Gastrocnemius medialis (tissue), 4 donors: ENCODE data around the gene POLR1H. TPM values are rescaled to one million over a fixed set of nuclear protein-coding genes. Genes with fewer than 3 reads are reported as not detected.

Source experiments
- ATAC-seq, 2 donors: fragments of 150-250 bp; one replicate each; pipeline ENCODE4 v1.9.1; 2016
- DNase-seq, 2 donors: peaks; one replicate each; pipeline ENCODE4 v3.0.0-alpha.2; 2019
- H3K27ac ChIP-seq, 4 donors: fragments of 200-600 bp; sonication (generic); 1 replicate in 1 of 4; 2 replicates in 3 of 4; pipeline ENCODE4 v1.5.1; 2016 to 2018; ENCODE audit warnings: mild to moderate bottlenecking in 2 of 4, moderate library complexity in 1 of 4
- H3K27me3 ChIP-seq, 3 donors: fragments of 200-600 bp; sonication (generic) in 2 of 3; 1 replicate in 1 of 3; 2 replicates in 2 of 3; pipeline versions ENCODE4 v1.5.1 to v1.6.0; 2016 to 2019; ENCODE audit warnings: mild to moderate bottlenecking in 1 of 3, moderate library complexity in 1 of 3
- H3K36me3 ChIP-seq, 2 donors: fragments of 200-600 bp; sonication (generic) in 1 of 2; one replicate each; pipeline ENCODE4 v1.5.1; 2017 to 2018
- H3K4me1 ChIP-seq, 2 donors: fragments of 200-600 bp; sonication (generic) in 1 of 2; one replicate each; pipeline ENCODE4 v1.5.1; 2016 to 2017; ENCODE audit warnings: mild to moderate bottlenecking in 2 of 2
- H3K4me3 ChIP-seq, 4 donors: fragments of 200-600 bp; sonication (generic) in 3 of 4; 1 replicate in 1 of 4; 2 replicates in 3 of 4; pipeline ENCODE4 v1.5.1; 2016 to 2019; ENCODE audit warnings: mild to moderate bottlenecking in 2 of 4
- H3K9me3 ChIP-seq, 3 donors: fragments of 200-600 bp; sonication (generic) in 2 of 3; 1 replicate in 1 of 3; 2 replicates in 2 of 3; pipeline ENCODE4 v1.5.1; 2016 to 2019
- POLR2A ChIP-seq, 2 donors: fragments of 450-650 bp; IDR thresholded peaks; one replicate each; pipeline ENCODE4 v1.6.1; 2017; ENCODE audit warnings: antibody characterized with exemption in 2 of 2, mild to moderate bottlenecking in 2 of 2, moderate library complexity in 2 of 2
- in situ Hi-C, 4 donors: fragments of 200-750 bp; cut with MboI; loops; one replicate each; pipeline versions ENCODE4 v1.15.0 to v1.8.0; 2017; ENCODE audit warnings: low sequenced_read_pairs in 4 of 4
- intact Hi-C: fragments of 100-400 bp; cut with DNase I; formaldehyde crosslinking; loops from one replicate; pipeline ENCODE4 v1.15.1; 2023; ENCODE audit warnings: low total_unique reads
- total RNA-seq, 4 donors: library from RNA; depleted of rRNA; stranded (reverse); fragments of >200 nt; gene quantifications; one replicate each; pipeline versions ENCODE4 v1.1.0 to v1.2.3, GENCODE V29; 2016
- TF ChIP-seq, protein P1 (sequence below), 5 experiments: fragments of 450-650 bp in 3 of 5; fragments of 200-600 bp in 2 of 5; sonication (generic) in 2 of 5; IDR thresholded peaks in 4 of 5; conservative IDR thresholded peaks in 1 of 5; 1 replicate in 4 of 5; 2 replicates in 1 of 5; pipeline ENCODE4 v1.5.1; 2016 to 2019; ENCODE audit warnings: antibody characterized with exemption in 5 of 5, mild to moderate bottlenecking in 3 of 5, moderate library complexity in 3 of 5

POLR1H gene
- total RNA-seq, 4 donors from 2014 or later, result 23.8 to 41.6 (median 27.9) TPM

DNA sequence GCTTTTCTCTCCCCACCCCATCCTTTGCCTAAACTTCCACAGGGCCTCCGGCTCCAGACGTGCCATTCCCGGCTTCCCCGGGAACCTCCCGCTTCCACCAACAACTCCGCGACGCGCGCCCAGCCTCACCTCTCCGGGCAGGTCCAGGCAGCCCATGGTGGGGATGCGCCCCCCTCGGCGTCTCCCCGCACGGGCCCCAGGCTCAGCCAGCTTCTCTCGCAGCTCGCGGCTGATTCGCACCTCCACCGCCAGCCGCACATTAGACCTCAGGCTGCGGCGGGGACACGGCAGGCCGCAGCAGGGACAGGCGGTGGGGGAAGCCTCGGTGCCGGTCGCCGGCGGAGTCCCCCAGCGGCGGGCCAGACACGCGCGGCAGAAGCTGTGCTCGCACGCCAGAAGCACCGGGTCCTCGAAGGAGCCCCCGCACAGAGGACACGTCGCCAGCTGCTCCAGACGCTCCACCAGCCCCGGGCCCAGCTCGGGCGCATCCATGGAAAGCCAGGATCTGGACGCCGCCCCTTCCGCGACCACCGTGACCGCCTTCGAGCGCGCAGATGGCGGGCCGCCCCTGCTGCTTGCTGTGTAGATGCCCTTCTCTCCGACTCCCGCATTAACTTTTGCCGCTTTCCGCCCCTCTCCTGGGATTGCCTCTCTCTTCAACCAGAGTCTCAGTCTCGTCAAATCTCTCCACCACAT lies 14.2 kb downstream of the POLR1H start, which contains the start of gene RNF39:
Gene RNF39 (minus strand): TSS at position 676 of the 696 bp plus-strand sequence. CDS start 184 bp downstream, at position 492.
- Histone ChIP-seq H3K27ac (no peak within 1 kb of the TSS), H3K27me3 (peaks cover 50 to 76% (median 68%) of the 10 kb centered on the region in 3 donors), H3K36me3 (peaks cover 0 to under 1% of the 10 kb centered on the region in 2 donors), H3K9me3 (no peaks in the 10 kb centered on the region), H3K4me3 (peak within 1 kb of the TSS in 2 of 4 donors; percentile 13), H3K4me1 (peaks cover 7 to 13% of the 10 kb centered on the region in 2 donors)
- DNase-seq, result no peak
- intact Hi-C loops, result no loop called here
- TF ChIP-seq, protein P1, sequence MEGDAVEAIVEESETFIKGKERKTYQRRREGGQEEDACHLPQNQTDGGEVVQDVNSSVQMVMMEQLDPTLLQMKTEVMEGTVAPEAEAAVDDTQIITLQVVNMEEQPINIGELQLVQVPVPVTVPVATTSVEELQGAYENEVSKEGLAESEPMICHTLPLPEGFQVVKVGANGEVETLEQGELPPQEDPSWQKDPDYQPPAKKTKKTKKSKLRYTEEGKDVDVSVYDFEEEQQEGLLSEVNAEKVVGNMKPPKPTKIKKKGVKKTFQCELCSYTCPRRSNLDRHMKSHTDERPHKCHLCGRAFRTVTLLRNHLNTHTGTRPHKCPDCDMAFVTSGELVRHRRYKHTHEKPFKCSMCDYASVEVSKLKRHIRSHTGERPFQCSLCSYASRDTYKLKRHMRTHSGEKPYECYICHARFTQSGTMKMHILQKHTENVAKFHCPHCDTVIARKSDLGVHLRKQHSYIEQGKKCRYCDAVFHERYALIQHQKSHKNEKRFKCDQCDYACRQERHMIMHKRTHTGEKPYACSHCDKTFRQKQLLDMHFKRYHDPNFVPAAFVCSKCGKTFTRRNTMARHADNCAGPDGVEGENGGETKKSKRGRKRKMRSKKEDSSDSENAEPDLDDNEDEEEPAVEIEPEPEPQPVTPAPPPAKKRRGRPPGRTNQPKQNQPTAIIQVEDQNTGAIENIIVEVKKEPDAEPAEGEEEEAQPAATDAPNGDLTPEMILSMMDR (IDR thresholded peaks at IDR 0.05 in 4 of 5, conservative IDR thresholded peaks at IDR 0.05 in 1 of 5), result no peak
- no peak for TF ChIP-seq POLR2A (IDR thresholded peaks at IDR 0.05)
- ATAC-seq, result no peak
- in situ Hi-C loops, result no loop called here

DNA sequence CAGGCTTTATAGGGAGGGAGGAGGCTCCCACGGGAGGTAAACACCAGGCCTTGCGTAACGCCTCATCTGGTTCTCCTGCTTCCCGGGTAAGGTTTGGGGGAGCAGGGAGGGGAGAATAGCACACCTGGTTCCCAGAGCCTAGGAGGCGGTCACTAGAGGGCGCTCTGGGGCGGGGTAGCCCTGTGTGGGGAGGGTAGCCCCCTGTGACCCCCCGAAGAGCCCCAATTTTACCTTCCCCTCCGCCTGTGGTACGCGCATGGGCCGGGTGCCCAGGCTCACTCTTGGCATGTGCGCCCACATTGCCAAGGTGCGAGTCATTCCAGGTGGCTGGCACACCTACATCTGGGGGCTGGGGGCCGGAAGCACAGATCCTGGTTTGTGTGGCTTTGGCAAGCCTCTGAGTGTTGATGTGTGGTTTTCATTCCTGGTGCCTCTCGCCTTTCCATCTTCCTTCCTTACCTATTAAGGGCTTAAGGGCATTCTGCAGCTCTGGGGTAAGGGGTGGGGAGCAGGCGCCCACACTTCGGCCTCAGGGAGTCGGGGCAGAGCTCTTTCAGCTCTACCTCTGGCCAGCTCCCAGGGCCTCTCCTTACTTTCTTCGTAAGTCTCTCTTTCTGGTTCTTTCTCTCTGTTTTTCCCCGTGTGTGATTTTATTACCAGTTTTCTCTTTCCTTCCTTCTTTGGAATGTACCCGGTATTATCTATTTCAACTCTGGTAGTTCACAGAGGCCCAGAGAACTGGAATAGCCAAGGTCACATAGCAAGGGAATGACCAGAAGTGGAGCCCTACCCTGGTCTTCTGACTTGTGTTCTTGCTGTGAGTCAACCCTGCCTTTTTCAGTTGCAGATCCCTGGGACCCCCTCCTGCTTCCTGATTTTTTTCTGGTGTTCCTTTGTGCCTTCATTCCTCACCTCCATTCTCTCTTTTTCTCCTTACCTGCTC lies 15.0 kb downstream of the POLR1H start:
- Histone ChIP-seq H3K27me3 (peaks cover 48 to 72% (median 60%) of the 10 kb centered on the region in 3 donors), H3K27ac (no peak overlapping the region), H3K9me3 (no peaks in the 10 kb centered on the region), H3K4me1 (peaks cover 7 to 13% of the 10 kb centered on the region in 2 donors), H3K36me3 (no peaks in the 10 kb centered on the region), H3K4me3 (no peak overlapping the region)
- no peak for ATAC-seq
- no peak for DNase-seq
- intact Hi-C loops (no loop called here), in situ Hi-C loops (no loop called here)
- no peak for TF ChIP-seq POLR2A (IDR thresholded peaks at IDR 0.05)
- TF ChIP-seq, protein P1 (IDR thresholded peaks at IDR 0.05 in 4 of 5, conservative IDR thresholded peaks at IDR 0.05 in 1 of 5), result no peak

DNA sequence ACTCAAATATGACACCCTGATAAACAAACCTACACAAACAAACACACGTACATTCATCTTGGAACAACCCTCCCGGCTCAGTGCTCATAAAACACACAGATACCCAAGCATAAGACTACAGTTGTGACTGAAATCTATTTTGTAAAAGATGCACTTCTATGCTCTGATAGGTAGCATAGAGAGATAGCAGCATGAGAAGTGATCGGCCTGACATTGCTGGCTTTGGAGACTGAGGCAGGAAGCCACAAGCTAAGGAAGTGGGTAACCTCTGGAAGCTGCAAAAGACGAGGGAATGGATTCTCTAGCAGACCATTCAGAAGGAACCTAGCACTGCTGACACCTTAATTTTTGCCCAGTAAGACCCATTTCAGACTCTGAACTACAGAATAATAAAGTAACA lies 16.2 kb downstream of the POLR1H start:
- Histone ChIP-seq H3K27me3 (peaks cover 37 to 62% (median 48%) of the 10 kb centered on the region in 3 donors), H3K4me3 (no peak overlapping the region), H3K9me3 (no peaks in the 10 kb centered on the region), H3K27ac (no peak overlapping the region), H3K4me1 (peaks cover 7 to 13% of the 10 kb centered on the region in 2 donors), H3K36me3 (no peaks in the 10 kb centered on the region)
- intact Hi-C loops (no loop called here), in situ Hi-C loops (no loop called here)
- TF ChIP-seq, protein P1 (IDR thresholded peaks at IDR 0.05 in 4 of 5, conservative IDR thresholded peaks at IDR 0.05 in 1 of 5), result no peak
- TF ChIP-seq POLR2A (IDR thresholded peaks at IDR 0.05), result no peak
- ATAC-seq, result no peak
- DNase-seq, result no peak

DNA sequence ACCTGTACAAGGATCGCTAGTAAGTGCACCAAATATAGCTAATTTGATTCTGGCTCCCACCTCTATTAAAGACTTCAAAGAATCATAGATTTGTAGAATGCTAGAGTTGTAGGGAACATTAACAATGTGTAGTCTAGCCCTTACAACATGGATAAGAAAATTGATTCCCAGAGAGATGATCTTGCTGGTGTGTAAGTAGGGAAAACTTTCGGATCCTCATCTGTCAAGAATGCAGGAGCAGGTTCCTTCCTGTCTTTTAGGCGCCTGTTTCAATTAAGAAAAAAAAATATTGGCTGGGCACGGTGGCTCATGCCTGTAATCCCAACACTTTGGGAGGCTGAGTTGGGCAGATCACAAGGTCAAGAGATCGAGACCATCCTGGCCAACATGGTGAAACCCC lies 26.8 kb downstream of the POLR1H start:
- ATAC-seq, result no peak
- DNase-seq, result no peak
- Histone ChIP-seq H3K27me3 (peaks cover 12 to 21% (median 15%) of the 10 kb centered on the region in 3 donors), H3K9me3 (no peaks in the 10 kb centered on the region), H3K27ac (no peak overlapping the region), H3K4me3 (no peak overlapping the region), H3K4me1 (no peaks in the 10 kb centered on the region), H3K36me3 (no peaks in the 10 kb centered on the region)
- no peak for TF ChIP-seq POLR2A (IDR thresholded peaks at IDR 0.05)
- TF ChIP-seq, protein P1 (IDR thresholded peaks at IDR 0.05 in 4 of 5, conservative IDR thresholded peaks at IDR 0.05 in 1 of 5), result no peak
- intact Hi-C loops (no loop called here), in situ Hi-C loops (no loop called here)
